Keratinocyte (primary cell): ENCODE results near the gene CXCL12. TPM values are rescaled to one million over a fixed set of nuclear protein-coding genes. Genes with fewer than 3 reads are reported as not detected.

Experiments
- DNase-seq: peaks from one replicate; pipeline ENCODE4 v3.0.0-alpha.2; 2011; ENCODE audit warnings: low read depth, missing footprints, low spot score
- FAIRE-seq: peaks from 2 replicates; lab custom pipeline; 2011; peaks lifted over from hg19 to GRCh38; lab: Jason Lieb, UNC
- H2AFZ ChIP-seq: 2 replicates; pipeline ENCODE4 v1.6.0; 2012; ENCODE audit warnings: low read length, control low read depth, inconsistent platforms; ENCODE audit not compliant: control insufficient read depth
- H3K27ac ChIP-seq: 2 replicates; pipeline ENCODE4 v1.5.1; 2011; ENCODE audit warnings: low read length; ENCODE audit not compliant: control insufficient read depth, insufficient read depth
- H3K27me3 ChIP-seq: 3 replicates; pipeline ENCODE4 v1.6.0; 2011; ENCODE audit warnings: low read length; ENCODE audit not compliant: control insufficient read depth, insufficient read depth; ENCODE audit errors: extremely low read depth
- H3K36me3 ChIP-seq, 2 experiments: 2 replicates in 1 of 2; 3 replicates in 1 of 2; pipeline ENCODE4 v1.5.1; 2011; ENCODE audit warnings: low read length in 2 of 2, mild to moderate bottlenecking in 1 of 2; ENCODE audit not compliant: control insufficient read depth in 2 of 2, insufficient read depth in 2 of 2; ENCODE audit errors: extremely low read depth in 1 of 2
- H3K4me1 ChIP-seq: 3 replicates; pipeline ENCODE4 v1.5.1; 2011; ENCODE audit warnings: low read length; ENCODE audit not compliant: control insufficient read depth, insufficient read depth; ENCODE audit errors: extremely low read depth
- H3K4me2 ChIP-seq: 3 replicates; pipeline ENCODE4 v1.6.0; 2011; ENCODE audit warnings: low read depth, low read length; ENCODE audit not compliant: control insufficient read depth, insufficient read depth; ENCODE audit errors: extremely low read depth
- H3K4me3 ChIP-seq, 3 experiments: fragments of 200-600 bp in 1 of 3; sonication (generic) in 1 of 3; 2 replicates in 2 of 3; 3 replicates in 1 of 3; pipeline ENCODE4 v1.5.1; 2011 to 2016; ENCODE audit warnings: low read length in 3 of 3, mild to moderate bottlenecking in 3 of 3, control low read depth in 2 of 3, inconsistent platforms in 1 of 3, low read depth in 1 of 3, mixed read lengths in 1 of 3, mixed run types in 1 of 3, moderate library complexity in 1 of 3; ENCODE audit not compliant: control insufficient read depth in 2 of 3, insufficient read depth in 2 of 3; ENCODE audit errors: extremely low read depth in 1 of 3
- H3K79me2 ChIP-seq: 2 replicates; pipeline ENCODE4 v1.6.0; 2012; ENCODE audit warnings: low read length; ENCODE audit not compliant: control insufficient read depth, insufficient read depth
- H3K9ac ChIP-seq: 3 replicates; pipeline ENCODE4 v1.6.0; 2011; ENCODE audit warnings: low read length; ENCODE audit not compliant: control insufficient read depth, insufficient read depth; ENCODE audit errors: extremely low read depth
- H3K9me1 ChIP-seq: 3 replicates; pipeline ENCODE4 v1.6.0; 2011; ENCODE audit warnings: low read length; ENCODE audit not compliant: control insufficient read depth, insufficient read depth; ENCODE audit errors: extremely low read depth
- H3K9me3 ChIP-seq: 2 replicates; pipeline ENCODE4 v1.5.1; 2012; ENCODE audit warnings: low read depth, low read length; ENCODE audit not compliant: control insufficient read depth
- H4K20me1 ChIP-seq: 3 replicates; pipeline ENCODE4 v1.6.0; 2011; ENCODE audit warnings: low read length; ENCODE audit not compliant: control insufficient read depth, insufficient read depth; ENCODE audit errors: extremely low read depth
- CTCF ChIP-seq, 3 experiments: IDR thresholded peaks in 1 of 3; conservative IDR thresholded peaks in 1 of 3; optimal IDR thresholded peaks in 1 of 3; 2 replicates in 2 of 3; 3 replicates in 1 of 3; pipeline versions ENCODE3 to v1.5.1; 2011; ENCODE audit warnings: low read length in 3 of 3, mild to moderate bottlenecking in 3 of 3, moderate library complexity in 2 of 3, control low read depth in 1 of 3, inconsistent platforms in 1 of 3; ENCODE audit not compliant: insufficient read depth in 2 of 3; ENCODE audit errors: extremely low read depth in 1 of 3
- EZH2 ChIP-seq: IDR thresholded peaks from one replicate; pipeline ENCODE4 v1.6.1; 2012; ENCODE audit warnings: inconsistent platforms, mild to moderate bottlenecking, low read length, moderate library complexity
- dilution Hi-C: fragments of 300-500 bp; cut with MboI; formaldehyde crosslinking; loops from one replicate; pipeline ENCODE4 v1.7.0; 2020; ENCODE audit warnings: low sequenced_read_pairs; ENCODE audit not compliant: extremely low pct_ligation_motif_present
- polyA plus RNA-seq, 5 experiments: library from polyadenylated mRNA; depleted of rRNA in 3 of 5; stranded (reverse) in 3 of 5; stranded (forward) in 1 of 5; unstranded in 1 of 5; fragments of >200 nt; gene quantifications; 1 replicate in 1 of 5; 2 replicates in 3 of 5; 3 replicates in 1 of 5; pipeline versions ENCODE4 v1.2.1 to v1.2.3, GENCODE V29; 2011 to 2012; ENCODE audit warnings: missing spikeins in 2 of 5, low read depth in 1 of 5, low replicate concordance in 1 of 5

Gene CXCL12
- polyA plus RNA-seq, 1 donor (not counting 4 experiments of a cell fraction or from before 2014, with no cell fraction given), result not detected

- H3K4me1 ChIP-seq, result no peaks in the 10 kb centered on the region
- H3K4me3 ChIP-seq, result no peak overlapping the region
- no peaks in the 10 kb centered on the region for H3K9me1 ChIP-seq
- H3K79me2 ChIP-seq, result no peaks in the 10 kb centered on the region
- FAIRE-seq (no peak), DNase-seq (no peak)
- H3K9me3 ChIP-seq, result peaks cover 2% of the 10 kb centered on the region
- no peak overlapping the region for H3K9ac ChIP-seq
- no peak overlapping the region for H3K4me2 ChIP-seq
- H4K20me1 ChIP-seq, result no peaks in the 10 kb centered on the region
- TF ChIP-seq EZH2 (no peak), CTCF (optimal IDR thresholded peaks at IDR 0.05 in 1 of 3, IDR thresholded peaks at IDR 0.05 in 1 of 3, conservative IDR thresholded peaks at IDR 0.05 in 1 of 3; ENCODE audit: extremely low read depth in 1 of 3, insufficient read depth in 2 of 3, low read length in 3 of 3) (no peak)
- no peaks in the 10 kb centered on the region for H3K27me3 ChIP-seq
- H3K36me3 ChIP-seq, result no peaks in the 10 kb centered on the region
- dilution Hi-C loops, result no loop called here
- H2AFZ ChIP-seq, result no peak overlapping the region
- H3K27ac ChIP-seq, result no peak overlapping the region
Observed at GRCh38 chr10:44352316-44353127, 32.4 kb downstream of the CXCL12 start.

- H3K4me2 ChIP-seq, result no peak overlapping the region
- DNase-seq (no peak), FAIRE-seq (no peak)
- no peaks in the 10 kb centered on the region for H4K20me1 ChIP-seq
- H3K36me3 ChIP-seq, result no peaks in the 10 kb centered on the region
- no peak overlapping the region for H3K4me3 ChIP-seq
- H3K9ac ChIP-seq, result no peak overlapping the region
- H2AFZ ChIP-seq, result no peak overlapping the region
- peaks cover 2% of the 10 kb centered on the region for H3K9me3 ChIP-seq
- no peaks in the 10 kb centered on the region for H3K27me3 ChIP-seq
- no peak overlapping the region for H3K27ac ChIP-seq
- H3K9me1 ChIP-seq, result no peaks in the 10 kb centered on the region
- TF ChIP-seq CTCF (optimal IDR thresholded peaks at IDR 0.05 in 1 of 3, IDR thresholded peaks at IDR 0.05 in 1 of 3, conservative IDR thresholded peaks at IDR 0.05 in 1 of 3; ENCODE audit: extremely low read depth in 1 of 3, insufficient read depth in 2 of 3, low read length in 3 of 3) (no peak), EZH2 (no peak)
- dilution Hi-C loops, result no loop called here
- H3K79me2 ChIP-seq, result no peaks in the 10 kb centered on the region
- H3K4me1 ChIP-seq, result no peaks in the 10 kb centered on the region
Observed at GRCh38 chr10:44348496-44348895, 36.4 kb downstream of the CXCL12 start.
